AG10803 (cell line): ENCODE measurements around the gene SDCCAG8.

Experiments
- DNase-seq: peaks from one replicate; pipeline ENCODE4 v3.0.0; 2010; ENCODE audit warnings: low read depth
- H3K4me3 ChIP-seq: 2 replicates; pipeline ENCODE4 v1.5.1; 2011; ENCODE audit warnings: mild to moderate bottlenecking, low read length, control low read depth
- CTCF ChIP-seq: conservative IDR thresholded peaks from 2 replicates; pipeline ENCODE4 v1.5.1; 2011; ENCODE audit warnings: mild to moderate bottlenecking, low read length, control low read depth, inconsistent platforms

SDCCAG8 gene

GRCh38 chr1:243523766-243524165 is 267.9 kb downstream of the SDCCAG8 start:
- DNase-seq, result no peak
- no peak for TF ChIP-seq CTCF
- no peak overlapping the region for H3K4me3 ChIP-seq

GRCh38 chr1:243525085-243525487 is 269.2 kb downstream of the SDCCAG8 start:
- DNase-seq, result peak; percentile 60
- H3K4me3 ChIP-seq, result no peak overlapping the region
- no peak for TF ChIP-seq CTCF

- no peak overlapping the region for H3K4me3 ChIP-seq
- TF ChIP-seq CTCF, result no peak
- DNase-seq, result no peak
Observed at GRCh38 chr1:243526180-243526579, 270.3 kb downstream of the SDCCAG8 start.

- no peak for TF ChIP-seq CTCF
- H3K4me3 ChIP-seq, result no peak overlapping the region
- DNase-seq, result no peak
Observed at GRCh38 chr1:243528459-243529121, 272.7 kb downstream of the SDCCAG8 start.

- H3K4me3 ChIP-seq, result no peak overlapping the region
- TF ChIP-seq CTCF, result no peak
- DNase-seq, result no peak
Observed at GRCh38 chr1:243529512-243529911, 273.7 kb downstream of the SDCCAG8 start.

GRCh38 chr1:243535014-243535413 is 279.2 kb downstream of the SDCCAG8 start:
- no peak for TF ChIP-seq CTCF
- DNase-seq, result no peak
- H3K4me3 ChIP-seq, result no peak overlapping the region

- H3K4me3 ChIP-seq, result no peak overlapping the region
- no peak for DNase-seq
- TF ChIP-seq CTCF, result no peak
Observed at GRCh38 chr1:243539636-243540035, 283.8 kb downstream of the SDCCAG8 start.
